Astrocyte (in vitro differentiated cells and primary cell): Measurements from ENCODE around the gene PITPNB. TPM values are rescaled to one million over a fixed set of nuclear protein-coding genes. Genes with fewer than 3 reads are reported as not detected.

ENCODE experiments used
- DNase-seq: peaks from one replicate; pipeline ENCODE4 v3.0.0-alpha.2; 2010; ENCODE audit warnings: low read depth
- FAIRE-seq: peaks from 2 replicates; lab custom pipeline; 2011; peaks lifted over from hg19 to GRCh38; lab: Jason Lieb, UNC
- H2AFZ ChIP-seq: 2 replicates; pipeline ENCODE4 v1.6.0; 2012; ENCODE audit warnings: low read depth, low read length, inconsistent platforms
- H3K27ac ChIP-seq: 2 replicates; pipeline ENCODE4 v1.5.1; 2011; ENCODE audit warnings: low read depth, low read length, inconsistent platforms
- H3K27me3 ChIP-seq: 2 replicates; pipeline ENCODE4 v1.6.0; 2011; ENCODE audit warnings: low read length, inconsistent platforms; ENCODE audit not compliant: insufficient read depth
- H3K36me3 ChIP-seq: 2 replicates; pipeline ENCODE4 v1.5.1; 2011; ENCODE audit warnings: low read length, inconsistent platforms; ENCODE audit not compliant: insufficient read depth
- H3K4me1 ChIP-seq: 2 replicates; pipeline ENCODE4 v1.5.1; 2011; ENCODE audit warnings: low read length, inconsistent platforms; ENCODE audit not compliant: insufficient read depth
- H3K4me2 ChIP-seq: 2 replicates; pipeline ENCODE4 v1.6.0; 2012; ENCODE audit warnings: low read length, inconsistent platforms
- H3K4me3 ChIP-seq: 2 replicates; pipeline ENCODE4 v1.5.1; 2011; ENCODE audit warnings: low read depth, mild to moderate bottlenecking, low read length, inconsistent platforms; ENCODE audit not compliant: insufficient read depth
- H3K79me2 ChIP-seq: 2 replicates; pipeline ENCODE4 v1.6.0; 2012; ENCODE audit warnings: mild to moderate bottlenecking, low read length, inconsistent platforms; ENCODE audit not compliant: insufficient read depth
- H3K9ac ChIP-seq: 2 replicates; pipeline ENCODE4 v1.6.0; 2012; ENCODE audit warnings: mild to moderate bottlenecking, low read length, inconsistent platforms
- H3K9me3 ChIP-seq: 2 replicates; pipeline ENCODE4 v1.5.1; 2012; ENCODE audit warnings: low read depth, mild to moderate bottlenecking, low read length, inconsistent platforms; ENCODE audit not compliant: insufficient read depth
- H4K20me1 ChIP-seq: 2 replicates; pipeline ENCODE4 v1.6.0; 2012; ENCODE audit warnings: low read length, inconsistent platforms; ENCODE audit not compliant: insufficient read depth
- H3K27ac Mint-ChIP-seq: one replicate; pipeline ENCODE4 v1.8.0; 2021; ENCODE audit warnings: mild to moderate bottlenecking, mixed read lengths; ENCODE audit not compliant: unreplicated experiment
- H3K27me3 Mint-ChIP-seq: one replicate; pipeline ENCODE4 v1.8.0; 2021; ENCODE audit warnings: low read depth, mixed read lengths; ENCODE audit not compliant: unreplicated experiment
- H3K36me3 Mint-ChIP-seq: one replicate; pipeline ENCODE4 v1.8.0; 2021; ENCODE audit warnings: low read depth, mixed read lengths; ENCODE audit not compliant: unreplicated experiment
- H3K4me1 Mint-ChIP-seq: one replicate; pipeline ENCODE4 v1.8.0; 2021; ENCODE audit warnings: low read depth, mixed read lengths; ENCODE audit not compliant: unreplicated experiment
- H3K4me3 Mint-ChIP-seq: one replicate; pipeline ENCODE4 v1.8.0; 2021; ENCODE audit warnings: mild to moderate bottlenecking, moderate library complexity, mixed read lengths; ENCODE audit not compliant: unreplicated experiment
- H3K9me3 Mint-ChIP-seq: one replicate; pipeline ENCODE4 v1.8.0; 2021; ENCODE audit warnings: mild to moderate bottlenecking, mixed read lengths; ENCODE audit not compliant: unreplicated experiment
- EZH2 ChIP-seq: IDR thresholded peaks from 2 replicates; pipeline ENCODE4 v1.6.1; 2012; ENCODE audit warnings: mild to moderate bottlenecking, low read length, inconsistent platforms; ENCODE audit not compliant: insufficient read depth
- total RNA-seq: library from RNA; stranded (reverse); gene quantifications from 2 replicates; pipeline ENCODE4 v1.2.1, GENCODE V29; 2021
- TF ChIP-seq, protein P1 (sequence below): IDR thresholded peaks from 2 replicates; pipeline ENCODE4 v1.5.1; 2011; ENCODE audit warnings: low read depth, mild to moderate bottlenecking, inconsistent platforms, low read length, moderate library complexity; ENCODE audit not compliant: insufficient read depth

Gene PITPNB
- total RNA-seq, 1 donor from 2014 or later = 90.6 TPM

DNA sequence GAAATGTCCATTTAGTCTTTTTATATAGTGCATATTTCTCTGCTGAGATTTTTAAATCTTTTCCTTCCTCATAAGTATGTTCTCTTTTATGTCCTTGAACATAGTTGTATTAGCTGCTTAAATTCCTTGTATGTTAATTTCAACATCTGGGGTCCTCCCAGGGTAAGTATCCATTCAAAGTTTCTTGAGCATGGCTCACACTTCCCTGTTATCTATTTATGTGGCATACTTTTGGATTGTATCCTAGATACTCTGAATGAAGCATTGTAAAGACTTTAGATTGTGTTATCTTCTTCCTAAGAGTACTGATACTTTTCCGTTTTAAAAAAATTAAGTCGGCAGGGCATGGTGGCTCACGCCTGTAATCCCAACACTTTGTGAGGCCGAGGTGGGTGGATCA, 28.4 kb upstream of the PITPNB start:
- H3K4me1 ChIP-seq = no peaks in the 10 kb centered on the region
- H3K27me3 Mint-ChIP-seq = no peaks in the 10 kb centered on the region
- H3K9ac ChIP-seq = no peak overlapping the region
- FAIRE-seq (no peak), DNase-seq (no peak)
- H3K4me2 ChIP-seq = no peak overlapping the region
- TF ChIP-seq, protein P1, sequence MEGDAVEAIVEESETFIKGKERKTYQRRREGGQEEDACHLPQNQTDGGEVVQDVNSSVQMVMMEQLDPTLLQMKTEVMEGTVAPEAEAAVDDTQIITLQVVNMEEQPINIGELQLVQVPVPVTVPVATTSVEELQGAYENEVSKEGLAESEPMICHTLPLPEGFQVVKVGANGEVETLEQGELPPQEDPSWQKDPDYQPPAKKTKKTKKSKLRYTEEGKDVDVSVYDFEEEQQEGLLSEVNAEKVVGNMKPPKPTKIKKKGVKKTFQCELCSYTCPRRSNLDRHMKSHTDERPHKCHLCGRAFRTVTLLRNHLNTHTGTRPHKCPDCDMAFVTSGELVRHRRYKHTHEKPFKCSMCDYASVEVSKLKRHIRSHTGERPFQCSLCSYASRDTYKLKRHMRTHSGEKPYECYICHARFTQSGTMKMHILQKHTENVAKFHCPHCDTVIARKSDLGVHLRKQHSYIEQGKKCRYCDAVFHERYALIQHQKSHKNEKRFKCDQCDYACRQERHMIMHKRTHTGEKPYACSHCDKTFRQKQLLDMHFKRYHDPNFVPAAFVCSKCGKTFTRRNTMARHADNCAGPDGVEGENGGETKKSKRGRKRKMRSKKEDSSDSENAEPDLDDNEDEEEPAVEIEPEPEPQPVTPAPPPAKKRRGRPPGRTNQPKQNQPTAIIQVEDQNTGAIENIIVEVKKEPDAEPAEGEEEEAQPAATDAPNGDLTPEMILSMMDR = no peak
- no peak for TF ChIP-seq EZH2
- no peak overlapping the region for H3K4me3 ChIP-seq
- H3K9me3 Mint-ChIP-seq = no peaks in the 10 kb centered on the region
- H3K4me1 Mint-ChIP-seq = no peaks in the 10 kb centered on the region
- no peaks in the 10 kb centered on the region for H3K36me3 ChIP-seq
- H3K27ac Mint-ChIP-seq = no peak overlapping the region
- H3K27me3 ChIP-seq = no peaks in the 10 kb centered on the region
- no peak overlapping the region for H3K27ac ChIP-seq
- H3K9me3 ChIP-seq = no peaks in the 10 kb centered on the region
- H3K36me3 Mint-ChIP-seq = no peaks in the 10 kb centered on the region
- no peaks in the 10 kb centered on the region for H4K20me1 ChIP-seq
- no peak overlapping the region for H3K4me3 Mint-ChIP-seq
- H3K79me2 ChIP-seq = no peaks in the 10 kb centered on the region
- H2AFZ ChIP-seq = no peak overlapping the region

DNA sequence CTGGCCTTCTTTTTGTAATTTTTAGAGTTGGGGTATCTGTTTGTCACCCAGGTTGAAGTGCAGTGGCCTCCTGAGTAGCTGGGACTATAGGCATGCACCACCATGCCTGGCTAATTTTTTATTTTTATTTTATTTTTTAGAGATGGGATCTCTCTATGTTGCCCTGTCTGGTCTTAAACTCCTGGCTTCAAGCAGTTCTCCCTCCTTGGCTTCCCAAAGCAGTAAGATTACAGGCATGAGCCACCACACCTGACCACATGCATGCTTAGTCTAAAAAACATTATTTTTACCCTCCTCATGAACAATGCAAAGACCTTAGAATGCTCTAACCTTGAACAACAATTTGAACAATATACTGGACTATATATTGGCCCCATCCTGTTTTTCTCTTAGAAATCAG, 22.1 kb upstream of the PITPNB start:
- Histone ChIP-seq H3K4me2 (no peak overlapping the region), H3K36me3 (no peaks in the 10 kb centered on the region), H2AFZ (no peak overlapping the region), H3K4me3 (no peak overlapping the region), H3K9ac (no peak overlapping the region), H3K27ac (no peak overlapping the region), H3K9me3 (no peaks in the 10 kb centered on the region), H3K27me3 (no peaks in the 10 kb centered on the region), H4K20me1 (no peaks in the 10 kb centered on the region), H3K79me2 (no peaks in the 10 kb centered on the region), H3K4me1 (no peaks in the 10 kb centered on the region)
- DNase-seq = no peak
- no peak overlapping the region for H3K27ac Mint-ChIP-seq
- H3K36me3 Mint-ChIP-seq = peaks cover 2% of the 10 kb centered on the region
- TF ChIP-seq, protein P1 = no peak
- no peak for TF ChIP-seq EZH2
- no peak for FAIRE-seq
- H3K4me1 Mint-ChIP-seq = no peaks in the 10 kb centered on the region
- no peak overlapping the region for H3K4me3 Mint-ChIP-seq
- H3K9me3 Mint-ChIP-seq = no peaks in the 10 kb centered on the region
- H3K27me3 Mint-ChIP-seq = no peaks in the 10 kb centered on the region

DNA sequence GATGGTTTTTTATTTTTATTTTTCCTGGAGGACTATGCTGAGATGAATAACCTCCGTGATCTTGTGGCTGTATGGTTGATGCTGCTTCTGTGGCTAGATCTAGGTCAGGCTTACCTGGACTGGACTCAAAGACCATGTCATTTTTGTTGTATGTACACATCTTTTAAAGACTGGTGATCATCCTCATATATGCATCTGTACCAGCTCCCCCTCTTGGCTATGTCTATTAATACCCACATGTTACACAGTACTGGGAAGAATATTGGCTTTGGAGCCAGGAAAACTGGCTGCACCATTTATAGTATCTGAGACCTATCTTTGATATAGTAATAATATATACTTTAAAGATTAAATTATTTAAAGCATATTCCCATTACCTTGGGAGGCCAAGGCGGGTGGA, 18.4 kb upstream of the PITPNB start:
- Histone ChIP-seq H3K4me3 (no peak overlapping the region), H3K9ac (no peak overlapping the region), H3K4me1 (no peaks in the 10 kb centered on the region), H2AFZ (no peak overlapping the region), H3K27me3 (no peaks in the 10 kb centered on the region), H3K4me2 (no peak overlapping the region), H3K27ac (no peak overlapping the region), H3K36me3 (no peaks in the 10 kb centered on the region), H3K9me3 (no peaks in the 10 kb centered on the region), H3K79me2 (no peaks in the 10 kb centered on the region), H4K20me1 (no peaks in the 10 kb centered on the region)
- FAIRE-seq (no peak), DNase-seq (no peak)
- Mint-ChIP-seq H3K4me3 (no peak overlapping the region), H3K9me3 (no peaks in the 10 kb centered on the region), H3K27ac (no peak overlapping the region), H3K27me3 (no peaks in the 10 kb centered on the region), H3K36me3 (peaks cover 2% of the 10 kb centered on the region), H3K4me1 (no peaks in the 10 kb centered on the region)
- TF ChIP-seq, protein P1 = no peak
- TF ChIP-seq EZH2 = no peak
